Loucy (cell line): ENCODE measurements around the gene SLC19A1.

Experiments
- CTCF ChIP-seq: fragments of 200-600 bp; sonication (generic); conservative IDR thresholded peaks from 2 replicates; pipeline ENCODE4 v1.5.1; 2014; ENCODE audit warnings: mild to moderate bottlenecking, antibody characterized with exemption, low read length
- EZH2phosphoT487 ChIP-seq: fragments of 200-600 bp; IDR thresholded peaks from 2 replicates; pipeline ENCODE4 v1.6.1; 2018; ENCODE audit warnings: antibody characterized with exemption, mild to moderate bottlenecking, moderate library complexity, borderline replicate concordance

- TF ChIP-seq CTCF (no peak), EZH2phosphoT487 (no peak)
Observed at GRCh38 chr21:45460611-45461368, 81.5 kb downstream of the SLC19A1 start.
